Measurements from ENCODE around the gene HDAC4. TPM values are rescaled to one million over a fixed set of nuclear protein-coding genes. Genes with fewer than 3 reads are reported as not detected.

Gene HDAC4
- total RNA-seq, 1 donor from 2014 or later, result 76.6 TPM

DNA sequence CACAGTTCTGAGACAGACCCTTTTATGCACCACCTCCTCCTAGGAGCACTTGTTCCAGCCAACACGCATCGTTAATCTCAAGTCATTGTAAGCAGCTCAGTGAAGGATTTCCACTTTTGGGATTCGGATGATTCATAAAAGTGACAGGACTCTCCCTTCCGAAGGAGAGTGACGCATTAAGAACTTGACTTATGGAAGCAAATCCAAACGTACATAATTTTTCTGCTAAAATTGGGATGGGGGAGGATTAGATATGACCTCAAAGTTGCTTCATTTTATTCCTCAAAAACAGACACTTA lies 387.2 kb downstream of the HDAC4 start:
- no peaks in the 10 kb centered on the region for H3K36me3 ChIP-seq
- H3K27me3 ChIP-seq, result no peaks in the 10 kb centered on the region
- H3K4me1 ChIP-seq, result no peaks in the 10 kb centered on the region
- no peaks in the 10 kb centered on the region for H3K9me3 ChIP-seq
- no peak for DNase-seq (ENCODE audit: extremely low spot score in 2 of 2)
- H3K27ac ChIP-seq, result no peak overlapping the region
- H3K4me3 ChIP-seq, result no peak overlapping the region
- intact Hi-C loops (cut with DNase I), result no loop called here
- no peak for TF ChIP-seq POLR2A (IDR thresholded peaks at IDR 0.05)
- TF ChIP-seq, protein P1, sequence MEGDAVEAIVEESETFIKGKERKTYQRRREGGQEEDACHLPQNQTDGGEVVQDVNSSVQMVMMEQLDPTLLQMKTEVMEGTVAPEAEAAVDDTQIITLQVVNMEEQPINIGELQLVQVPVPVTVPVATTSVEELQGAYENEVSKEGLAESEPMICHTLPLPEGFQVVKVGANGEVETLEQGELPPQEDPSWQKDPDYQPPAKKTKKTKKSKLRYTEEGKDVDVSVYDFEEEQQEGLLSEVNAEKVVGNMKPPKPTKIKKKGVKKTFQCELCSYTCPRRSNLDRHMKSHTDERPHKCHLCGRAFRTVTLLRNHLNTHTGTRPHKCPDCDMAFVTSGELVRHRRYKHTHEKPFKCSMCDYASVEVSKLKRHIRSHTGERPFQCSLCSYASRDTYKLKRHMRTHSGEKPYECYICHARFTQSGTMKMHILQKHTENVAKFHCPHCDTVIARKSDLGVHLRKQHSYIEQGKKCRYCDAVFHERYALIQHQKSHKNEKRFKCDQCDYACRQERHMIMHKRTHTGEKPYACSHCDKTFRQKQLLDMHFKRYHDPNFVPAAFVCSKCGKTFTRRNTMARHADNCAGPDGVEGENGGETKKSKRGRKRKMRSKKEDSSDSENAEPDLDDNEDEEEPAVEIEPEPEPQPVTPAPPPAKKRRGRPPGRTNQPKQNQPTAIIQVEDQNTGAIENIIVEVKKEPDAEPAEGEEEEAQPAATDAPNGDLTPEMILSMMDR (IDR thresholded peaks at IDR 0.05), result no peak
- no peak for TF ChIP-seq POLR2AphosphoS5 (IDR thresholded peaks at IDR 0.05; ENCODE audit: insufficient read depth in 1 of 2, low read depth in 1 of 2)

DNA sequence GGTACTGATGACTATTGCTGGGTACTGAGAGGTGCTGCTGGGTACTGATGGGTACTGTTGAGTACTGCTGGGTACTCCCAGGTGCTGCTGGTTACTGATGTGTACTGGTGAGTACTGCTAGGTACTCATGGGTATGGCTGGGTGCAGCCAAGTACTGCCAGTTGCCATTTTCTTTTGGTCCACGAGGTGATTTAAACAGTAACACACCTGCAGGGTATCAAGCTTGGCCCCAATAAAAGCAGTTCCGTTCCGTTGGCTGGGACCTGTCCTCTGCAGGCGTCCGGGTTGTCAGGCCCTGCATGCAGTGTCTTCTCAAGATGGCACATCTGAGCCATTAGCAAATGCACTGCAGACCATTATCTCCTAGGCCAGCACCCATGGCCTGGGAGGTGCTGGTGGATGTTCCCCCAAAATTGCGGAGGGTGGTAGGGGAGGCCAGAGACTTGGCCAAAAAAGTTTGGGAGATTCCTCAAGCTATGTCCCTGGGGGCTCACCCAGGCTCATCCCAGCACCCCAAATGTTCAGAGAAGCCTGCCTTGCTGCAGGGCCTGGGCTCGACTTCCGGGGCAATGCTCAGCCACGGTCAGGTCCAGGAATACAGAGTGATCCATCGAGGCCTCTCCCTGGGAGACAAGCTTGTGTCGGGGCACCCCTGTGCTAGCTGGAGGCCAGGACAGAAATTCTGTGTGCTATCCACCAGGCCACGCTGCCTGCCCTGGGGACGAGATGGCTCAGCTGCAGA lies 387.7 kb downstream of the HDAC4 start:
- Histone ChIP-seq H3K27me3 (no peaks in the 10 kb centered on the region), H3K27ac (no peak overlapping the region), H3K4me3 (no peak overlapping the region), H3K36me3 (no peaks in the 10 kb centered on the region), H3K4me1 (no peaks in the 10 kb centered on the region), H3K9me3 (no peaks in the 10 kb centered on the region)
- DNase-seq (ENCODE audit: extremely low spot score in 2 of 2), result no peak
- intact Hi-C loops (cut with DNase I), result no loop called here
- no peak for TF ChIP-seq POLR2A (IDR thresholded peaks at IDR 0.05)
- TF ChIP-seq POLR2AphosphoS5 (IDR thresholded peaks at IDR 0.05; ENCODE audit: insufficient read depth in 1 of 2, low read depth in 1 of 2), result no peak
- TF ChIP-seq, protein P1 (IDR thresholded peaks at IDR 0.05), result no peak

DNA sequence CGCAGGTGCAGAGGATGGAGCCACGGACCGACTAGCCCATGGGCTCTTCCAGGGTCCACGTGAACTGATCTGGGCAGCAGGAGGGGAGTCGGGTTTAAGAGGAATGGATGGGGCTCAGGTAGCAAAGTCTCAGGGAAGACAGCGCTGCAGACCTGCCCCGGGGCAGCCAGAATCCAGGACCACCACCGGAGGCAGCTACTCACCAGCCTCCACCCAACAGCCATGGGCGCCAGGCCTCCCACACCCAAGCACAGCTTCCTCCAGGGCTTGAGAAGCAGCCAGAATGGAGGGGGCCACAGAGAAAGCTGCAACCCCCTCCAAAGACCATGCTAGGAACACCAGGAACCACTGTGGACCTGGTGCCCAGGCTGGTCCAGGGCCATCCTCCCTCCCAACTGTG lies 388.6 kb downstream of the HDAC4 start:
- intact Hi-C loops (cut with DNase I), result no loop called here
- DNase-seq (ENCODE audit: extremely low spot score in 2 of 2), result no peak
- no peak overlapping the region for H3K27ac ChIP-seq
- no peaks in the 10 kb centered on the region for H3K27me3 ChIP-seq
- no peak overlapping the region for H3K4me3 ChIP-seq
- no peaks in the 10 kb centered on the region for H3K9me3 ChIP-seq
- no peak for TF ChIP-seq POLR2AphosphoS5 (IDR thresholded peaks at IDR 0.05; ENCODE audit: insufficient read depth in 1 of 2, low read depth in 1 of 2)
- TF ChIP-seq, protein P1 (IDR thresholded peaks at IDR 0.05), result no peak
- TF ChIP-seq POLR2A (IDR thresholded peaks at IDR 0.05), result no peak
- H3K36me3 ChIP-seq, result no peaks in the 10 kb centered on the region
- H3K4me1 ChIP-seq, result no peaks in the 10 kb centered on the region

DNA sequence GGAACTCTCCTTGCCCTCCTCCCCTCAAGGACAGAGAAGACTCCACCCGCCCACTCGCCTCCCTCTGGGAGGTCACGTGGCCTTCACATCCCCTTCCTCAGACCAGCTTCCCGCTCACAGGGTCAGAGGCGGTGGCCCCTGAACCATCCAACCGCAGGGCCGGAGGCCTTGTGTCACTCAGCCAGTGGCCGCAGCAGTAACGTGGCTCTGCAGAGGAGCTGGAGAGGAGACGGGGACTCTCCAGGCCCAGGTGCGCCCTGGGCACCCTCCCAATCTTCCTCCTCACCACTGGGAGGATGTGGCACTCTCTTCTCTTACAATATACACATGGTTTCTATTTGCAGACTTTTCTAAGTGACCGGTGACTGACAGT lies 391.2 kb downstream of the HDAC4 start:
- TF ChIP-seq, protein P1 (IDR thresholded peaks at IDR 0.05), result no peak
- TF ChIP-seq POLR2AphosphoS5 (IDR thresholded peaks at IDR 0.05; ENCODE audit: insufficient read depth in 1 of 2, low read depth in 1 of 2), result no peak
- no peak for TF ChIP-seq POLR2A (IDR thresholded peaks at IDR 0.05)
- intact Hi-C loops (cut with DNase I), result no loop called here
- Histone ChIP-seq H3K27me3 (no peaks in the 10 kb centered on the region), H3K27ac (no peak overlapping the region), H3K4me3 (no peak overlapping the region), H3K36me3 (no peaks in the 10 kb centered on the region), H3K4me1 (no peaks in the 10 kb centered on the region), H3K9me3 (no peaks in the 10 kb centered on the region)
- no peak for DNase-seq (ENCODE audit: extremely low spot score in 2 of 2)

DNA sequence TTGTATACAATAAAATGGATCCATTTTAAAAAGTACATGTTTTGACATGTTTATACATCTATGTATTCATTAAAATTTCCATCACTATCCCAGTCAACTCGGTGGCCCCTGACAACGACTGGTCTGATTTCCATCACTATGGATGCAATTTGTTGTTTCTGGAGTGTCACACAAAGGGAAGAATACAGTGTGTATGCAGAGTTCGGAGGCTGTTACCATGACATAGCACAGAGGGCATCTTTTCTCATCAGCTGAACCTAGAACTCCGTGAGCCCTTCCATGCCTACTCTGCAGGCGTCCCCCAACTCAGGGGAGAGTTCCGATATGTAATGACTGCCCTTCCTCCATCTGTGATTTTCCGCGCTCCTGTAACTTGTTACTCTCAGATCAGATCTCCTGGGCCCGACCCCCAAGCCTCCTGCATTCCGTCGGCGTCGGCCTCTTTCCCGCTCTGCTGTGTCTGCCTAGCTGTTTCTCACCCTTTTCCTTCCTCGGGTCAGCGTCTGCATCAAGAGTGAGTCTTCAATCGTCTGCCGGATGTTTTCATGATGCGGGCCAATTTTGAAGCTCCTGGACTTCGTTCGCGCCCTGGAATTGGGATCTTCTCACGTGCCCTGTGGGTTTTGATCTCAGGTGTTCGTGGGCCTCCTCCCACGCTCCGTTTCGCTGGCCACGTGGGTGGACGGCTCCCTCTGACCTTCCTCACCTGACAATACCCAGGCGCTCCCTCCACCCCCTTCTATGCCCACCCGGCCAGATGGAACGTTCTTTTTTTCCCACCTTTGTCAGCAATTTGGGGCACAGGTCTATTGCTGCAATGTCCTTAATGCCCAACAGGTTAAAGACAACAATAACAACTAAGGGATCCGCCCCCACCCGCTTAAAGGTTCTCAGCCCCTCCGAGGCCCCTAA lies 391.9 kb downstream of the HDAC4 start:
- Histone ChIP-seq H3K4me1 (peaks cover 5% of the 10 kb centered on the region), H3K27me3 (no peaks in the 10 kb centered on the region), H3K9me3 (no peaks in the 10 kb centered on the region), H3K36me3 (no peaks in the 10 kb centered on the region), H3K27ac (no peak overlapping the region), H3K4me3 (no peak overlapping the region)
- intact Hi-C loops (cut with DNase I), result no loop called here
- DNase-seq (ENCODE audit: extremely low spot score in 2 of 2), result no peak
- TF ChIP-seq, protein P1 (IDR thresholded peaks at IDR 0.05), result no peak
- TF ChIP-seq POLR2AphosphoS5 (IDR thresholded peaks at IDR 0.05; ENCODE audit: insufficient read depth in 1 of 2, low read depth in 1 of 2) (no peak), POLR2A (IDR thresholded peaks at IDR 0.05) (no peak)
